Endothelial cell of umbilical vein (primary cell): Measurements from ENCODE around the gene FRA10AC1. TPM values are rescaled to one million over a fixed set of nuclear protein-coding genes. Genes with fewer than 3 reads are reported as not detected.

Experiments used
- BruUV-seq: library from RNA; stranded (reverse); fragments of 400-500 nt; replicated peaks from 2 replicates; lab custom pipeline; 2021; lab: Mats Ljungman, UMichigan
- CTCF ChIA-PET: fragments of 300-600, 350-600 bp; sonication (Branson Sonifier 250); formaldehyde crosslinking; loops from one replicate; lab custom pipeline; 2021; ENCODE audit warnings: antibody characterized with exemption, inconsistent platforms; lab: Charles Lee
- POLR2A ChIA-PET: fragments of 300-600, 350-600 bp; sonication (Branson Sonifier 250); formaldehyde crosslinking; loops from one replicate; lab custom pipeline; 2021; ENCODE audit warnings: antibody characterized with exemption, inconsistent platforms; lab: Charles Lee
- DNase-seq: peaks from one replicate; pipeline ENCODE4 v3.0.0-alpha.2; 2011; ENCODE audit warnings: low read depth, low spot score
- FAIRE-seq: peaks from 2 replicates; lab custom pipeline; 2011; peaks lifted over from hg19 to GRCh38; lab: Jason Lieb, UNC
- H2AFZ ChIP-seq: 2 replicates; pipeline ENCODE4 v1.6.0; 2012; ENCODE audit warnings: low read depth, low read length, control low read depth, inconsistent platforms
- H3K27ac ChIP-seq: 2 replicates; pipeline ENCODE4 v1.5.1; 2011; ENCODE audit warnings: low read depth, mild to moderate bottlenecking, control low read depth, low read length, moderate library complexity; ENCODE audit not compliant: insufficient read depth
- H3K27me3 ChIP-seq, 2 experiments: 2 replicates each; pipeline versions ENCODE4 v1.6.0 to v1.6.1; 2011; ENCODE audit warnings: low read length in 2 of 2, mixed read lengths in 1 of 2; ENCODE audit not compliant: control insufficient read depth in 2 of 2, insufficient read depth in 2 of 2
- H3K36me3 ChIP-seq, 2 experiments: 2 replicates in 1 of 2; 3 replicates in 1 of 2; pipeline ENCODE4 v1.5.1; 2011; ENCODE audit warnings: low read length in 2 of 2, mild to moderate bottlenecking in 1 of 2, moderate library complexity in 1 of 2; ENCODE audit not compliant: control insufficient read depth in 2 of 2, insufficient read depth in 2 of 2; ENCODE audit errors: extremely low read depth in 1 of 2
- H3K4me1 ChIP-seq: 3 replicates; pipeline ENCODE4 v1.5.1; 2011; ENCODE audit warnings: mild to moderate bottlenecking, low read length; ENCODE audit not compliant: control insufficient read depth, insufficient read depth; ENCODE audit errors: extremely low read depth
- H3K4me2 ChIP-seq: 2 replicates; pipeline ENCODE4 v1.6.1; 2011; ENCODE audit warnings: low read length, control low read depth, mixed read lengths; ENCODE audit not compliant: insufficient read depth
- H3K4me3 ChIP-seq, 3 experiments: fragments of 200-600 bp in 1 of 3; sonication (generic), shearing (Covaris generic) in 1 of 3; replicated peaks in 1 of 3; 2 replicates each; pipeline ENCODE4 v1.5.1; 2011 to 2016; ENCODE audit warnings: control low read depth in 3 of 3, low read length in 3 of 3, mild to moderate bottlenecking in 2 of 3, inconsistent platforms in 1 of 3, low read depth in 1 of 3, moderate library complexity in 1 of 3; ENCODE audit not compliant: insufficient read depth in 1 of 3
- H3K79me2 ChIP-seq: 2 replicates; pipeline ENCODE4 v1.6.0; 2012; ENCODE audit warnings: low read length, inconsistent platforms; ENCODE audit not compliant: control insufficient read depth, insufficient read depth
- H3K9ac ChIP-seq: replicated peaks from 2 replicates; pipeline ENCODE3; 2011; ENCODE audit warnings: low read length, control low read depth; ENCODE audit not compliant: insufficient read depth; ENCODE audit errors: extremely low read depth
- H3K9me1 ChIP-seq: replicated peaks from 3 replicates; pipeline ENCODE4 v1.6.0; 2011; ENCODE audit warnings: mild to moderate bottlenecking, low read length; ENCODE audit not compliant: control insufficient read depth, insufficient read depth; ENCODE audit errors: extremely low read depth
- H3K9me3 ChIP-seq: replicated peaks from 2 replicates; pipeline ENCODE4 v1.5.1; 2012; ENCODE audit warnings: low read length, inconsistent platforms; ENCODE audit not compliant: control insufficient read depth, insufficient read depth
- H4K20me1 ChIP-seq: replicated peaks from 2 replicates; pipeline ENCODE3; 2011; ENCODE audit warnings: mild to moderate bottlenecking, low read length; ENCODE audit not compliant: control insufficient read depth, insufficient read depth; ENCODE audit errors: extremely low read depth
- EZH2 ChIP-seq: IDR thresholded peaks from 2 replicates; pipeline ENCODE4 v1.6.1; 2012; ENCODE audit warnings: borderline replicate concordance, low read depth, mild to moderate bottlenecking, moderate library complexity, low read length, inconsistent platforms; ENCODE audit not compliant: severe bottlenecking
- FOS ChIP-seq: IDR thresholded peaks from 2 replicates; pipeline ENCODE4 v1.6.1; 2011; ENCODE audit warnings: mild to moderate bottlenecking, low read length, moderate library complexity, borderline replicate concordance; ENCODE audit not compliant: insufficient read depth
- GATA2 ChIP-seq: IDR thresholded peaks from 2 replicates; pipeline ENCODE4 v1.7.0; 2011; ENCODE audit warnings: low read depth, mild to moderate bottlenecking, moderate library complexity, mixed read lengths, low read length; ENCODE audit not compliant: insufficient read length, insufficient read depth
- JUN ChIP-seq: IDR thresholded peaks from 2 replicates; pipeline ENCODE4 v1.6.1; 2011; ENCODE audit warnings: borderline replicate concordance, low read depth; ENCODE audit not compliant: insufficient read length, insufficient read depth
- MAX ChIP-seq: IDR thresholded peaks from 2 replicates; pipeline ENCODE4 v1.6.1; 2011; ENCODE audit not compliant: insufficient read depth, insufficient read length
- MYC ChIP-seq: IDR thresholded peaks from one replicate; pipeline ENCODE4 v1.6.1; 2011; ENCODE audit warnings: mild to moderate bottlenecking, low read depth, low read length
- POLR2A ChIP-seq: IDR thresholded peaks from 2 replicates; pipeline ENCODE4 v1.6.1; 2012; ENCODE audit warnings: low read depth, mild to moderate bottlenecking, control low read depth, low read length
- POLR2AphosphoS5 ChIP-seq: IDR thresholded peaks from 2 replicates; pipeline ENCODE4 v1.6.1; 2012; ENCODE audit warnings: low read depth, mild to moderate bottlenecking, control low read depth, low read length, moderate library complexity; ENCODE audit not compliant: insufficient read depth
- dilution Hi-C: fragments of 300-500 bp; cut with MboI; formaldehyde crosslinking; loops from one replicate; pipeline ENCODE4 v1.15.0; 2019; ENCODE audit warnings: low sequenced_read_pairs; ENCODE audit not compliant: extremely low pct_ligation_motif_present
- intact Hi-C: fragments of 100-400 bp; cut with micrococcal nuclease; formaldehyde crosslinking; loops from one replicate; pipeline ENCODE4 v1.10.0; 2022
- polyA plus RNA-seq, 4 experiments: library from polyadenylated mRNA; depleted of rRNA in 3 of 4; stranded (reverse) in 3 of 4; unstranded in 1 of 4; fragments of >200 nt; gene quantifications; 2 replicates each; pipeline versions ENCODE4 v1.2.1 to v1.2.3, GENCODE V29; 2011 to 2012; ENCODE audit warnings: missing spikeins in 1 of 4
- total RNA-seq: library from RNA; stranded (reverse); gene quantifications from 2 replicates; pipeline ENCODE4 v1.2.3, GENCODE V29; 2021
- TF ChIP-seq, protein P1 (sequence below), 2 donors: IDR thresholded peaks; 1 replicate in 1 of 2; 2 replicates in 1 of 2; pipeline ENCODE4 v1.5.1; 2011; ENCODE audit warnings: low read length in 2 of 2, mild to moderate bottlenecking in 2 of 2, moderate library complexity in 2 of 2, control low read depth in 1 of 2, inconsistent platforms in 1 of 2, low read depth in 1 of 2; ENCODE audit not compliant: insufficient read depth in 1 of 2; ENCODE audit errors: extremely low read depth in 1 of 2

The FRA10AC1 gene
- total and polyA plus RNA-seq, 2 donors (not counting 3 experiments of a cell fraction or from before 2014, with no cell fraction given), result 4.0 to 24.4 TPM

DNA sequence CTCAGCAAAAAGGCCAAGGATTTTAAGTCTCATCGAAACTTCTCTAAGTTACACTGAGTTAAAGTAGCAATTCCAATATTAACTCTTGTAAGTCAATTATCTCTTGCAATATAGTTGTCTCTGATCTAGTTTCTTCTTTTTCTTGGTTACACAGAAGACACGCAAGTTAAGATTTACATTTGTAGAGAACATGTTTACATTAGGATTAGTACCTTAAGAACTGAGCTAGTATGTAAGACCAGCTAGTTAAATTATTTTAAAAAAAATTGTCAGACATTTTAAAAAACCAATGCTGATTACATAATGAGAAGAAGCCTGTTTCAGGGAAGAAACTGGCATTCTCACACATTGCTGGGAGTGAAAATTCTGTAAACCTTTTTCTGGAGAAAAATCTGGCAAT, 31.4 kb downstream of the FRA10AC1 start:
- POLR2A ChIA-PET, result no interaction called here
- BruUV-seq, result no TSS peak

More for the DNA sequence above, 31.4 kb downstream of the FRA10AC1 start:
- CTCF ChIA-PET, result interaction anchor here (0.8 to 2.5 kb wide), 2 partner anchors 9 to 116 kb away, joined by 4 to 8 read pairs; no protein-coding TSS in a partner anchor
- intact Hi-C loops (no loop called here), dilution Hi-C loops (no loop called here)
- no peak overlapping the region for H3K27ac ChIP-seq
- H3K79me2 ChIP-seq, result no peaks in the 10 kb centered on the region
- H3K9me3 ChIP-seq, result no peaks in the 10 kb centered on the region
- no peak overlapping the region for H2AFZ ChIP-seq
- FAIRE-seq (no peak), DNase-seq (no peak)
- H3K9ac ChIP-seq, result no peak overlapping the region
- no peak overlapping the region for H3K4me2 ChIP-seq
- H3K27me3 ChIP-seq, result no peaks in the 10 kb centered on the region
- no peak overlapping the region for H3K4me3 ChIP-seq
- H3K4me1 ChIP-seq, result no peaks in the 10 kb centered on the region
- no peaks in the 10 kb centered on the region for H3K9me1 ChIP-seq
- no peaks in the 10 kb centered on the region for H4K20me1 ChIP-seq
- H3K36me3 ChIP-seq, result peaks cover 1 to 16% of the 10 kb centered on the region in 2 experiments
- TF ChIP-seq MYC (no peak), POLR2A (no peak), MAX (no peak), FOS (no peak), JUN (no peak), EZH2 (no peak), GATA2 (no peak), POLR2AphosphoS5 (no peak)
- TF ChIP-seq, protein P1, sequence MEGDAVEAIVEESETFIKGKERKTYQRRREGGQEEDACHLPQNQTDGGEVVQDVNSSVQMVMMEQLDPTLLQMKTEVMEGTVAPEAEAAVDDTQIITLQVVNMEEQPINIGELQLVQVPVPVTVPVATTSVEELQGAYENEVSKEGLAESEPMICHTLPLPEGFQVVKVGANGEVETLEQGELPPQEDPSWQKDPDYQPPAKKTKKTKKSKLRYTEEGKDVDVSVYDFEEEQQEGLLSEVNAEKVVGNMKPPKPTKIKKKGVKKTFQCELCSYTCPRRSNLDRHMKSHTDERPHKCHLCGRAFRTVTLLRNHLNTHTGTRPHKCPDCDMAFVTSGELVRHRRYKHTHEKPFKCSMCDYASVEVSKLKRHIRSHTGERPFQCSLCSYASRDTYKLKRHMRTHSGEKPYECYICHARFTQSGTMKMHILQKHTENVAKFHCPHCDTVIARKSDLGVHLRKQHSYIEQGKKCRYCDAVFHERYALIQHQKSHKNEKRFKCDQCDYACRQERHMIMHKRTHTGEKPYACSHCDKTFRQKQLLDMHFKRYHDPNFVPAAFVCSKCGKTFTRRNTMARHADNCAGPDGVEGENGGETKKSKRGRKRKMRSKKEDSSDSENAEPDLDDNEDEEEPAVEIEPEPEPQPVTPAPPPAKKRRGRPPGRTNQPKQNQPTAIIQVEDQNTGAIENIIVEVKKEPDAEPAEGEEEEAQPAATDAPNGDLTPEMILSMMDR (IDR thresholded peaks at IDR 0.05; ENCODE audit: extremely low read depth in 1 of 2, insufficient read depth in 1 of 2, low read depth in 1 of 2, low read length in 2 of 2), result no peak
